Bronchial smooth muscle cell (primary cell): Measurements from ENCODE around the gene TRPM4. TPM values are rescaled to one million over a fixed set of nuclear protein-coding genes. Genes with fewer than 3 reads are reported as not detected.

Experiments used
- total RNA-seq: library from RNA; depleted of rRNA; stranded (reverse); fragments of >200 nt; gene quantifications from 2 replicates; pipeline ENCODE4 v1.2.1, GENCODE V29; 2014

The TRPM4 gene
- 16.5 and 17.5 TPM in 2 replicates for total RNA-seq

GRCh38 chr19:49157445-49158224, at the start of gene TRPM4:
Gene TRPM4, plus strand, starts transcription at chr19:49157792. Its CDS starts 75 bp downstream, at chr19:49157867.

GRCh38 chr19:49113762-49114629, 43.6 kb upstream of the TRPM4 start, which contains the start of gene LIN7B:
Gene LIN7B, plus strand, starts transcription at chr19:49114370. Its CDS starts 35 bp downstream, at chr19:49114405.

GRCh38 chr19:49118565-49119410, 38.8 kb upstream of the TRPM4 start, which contains the start of gene C19orf73:
Gene C19orf73, minus strand, starts transcription at chr19:49119143. Its CDS starts 121 bp downstream, at chr19:49119022.

GRCh38 chr19:49119411-49120324, 37.9 kb upstream of the TRPM4 start, which contains the start of gene PPFIA3:
Gene PPFIA3, plus strand, starts transcription at chr19:49119544. Its CDS starts 8,330 bp downstream, at chr19:49127874.

GRCh38 chr19:49155005-49155819, 2.4 kb upstream of the TRPM4 start, which contains the start of gene HRC:
Gene HRC, minus strand, starts transcription at chr19:49155396. Its CDS starts 159 bp downstream, at chr19:49155237.

Other genes starting within 250 kb of the TRPM4 start
- 1.6 TPM in 1 of 2 replicates, not detected in the other for gene DHDH, start 224.1 kb upstream of the TRPM4 start, total RNA-seq
- gene BAX, start 202.9 kb upstream of the TRPM4 start, total RNA-seq: 70.6 and 113 TPM in 2 replicates
- gene FTL, start 192.5 kb upstream of the TRPM4 start, total RNA-seq: 4,288 and 4,455 TPM in 2 replicates
- gene GYS1, start 164.5 kb upstream of the TRPM4 start, total RNA-seq: 20.4 and 22.7 TPM in 2 replicates
- gene RUVBL2, start 163.9 kb upstream of the TRPM4 start, total RNA-seq: 166 and 207 TPM in 2 replicates
- not detected in 2 replicates for gene LHB, start 140.7 kb upstream of the TRPM4 start, total RNA-seq
- gene CGB3, start 133.5 kb upstream of the TRPM4 start, total RNA-seq: not detected in 2 replicates
- not detected in 2 replicates for gene CGB2, start 125.9 kb upstream of the TRPM4 start, total RNA-seq
- gene CGB1, start 120.9 kb upstream of the TRPM4 start, total RNA-seq: not detected in 2 replicates
- 0.16 TPM in 1 of 2 replicates, not detected in the other for gene CGB5, start 113.9 kb upstream of the TRPM4 start, total RNA-seq
- gene CGB8, start 108.7 kb upstream of the TRPM4 start, total RNA-seq: not detected in 2 replicates
- 0.17 and 0.47 TPM in 2 replicates for gene CGB7, start 100.0 kb upstream of the TRPM4 start, total RNA-seq
- gene NTF4, start 93.0 kb upstream of the TRPM4 start, total RNA-seq: 0.16 and 0.17 TPM in 2 replicates
- not detected in 2 replicates for gene KCNA7, start 85.1 kb upstream of the TRPM4 start, total RNA-seq
- gene SNRNP70, start 72.3 kb upstream of the TRPM4 start, total RNA-seq: 128 and 142 TPM in 2 replicates
- 12.0 and 13.3 TPM in 2 replicates for gene LIN7B, start 43.4 kb upstream of the TRPM4 start, total RNA-seq
- 0.16 and 0.77 TPM in 2 replicates for gene C19orf73, start 38.6 kb upstream of the TRPM4 start, total RNA-seq
- gene PPFIA3, start 38.2 kb upstream of the TRPM4 start, total RNA-seq: 1.0 and 2.0 TPM in 2 replicates
- gene HRC, start 2.4 kb upstream of the TRPM4 start, total RNA-seq: 0.09 TPM in 1 of 2 replicates, not detected in the other
- under 0.01 and 0.09 TPM in 2 replicates for gene SLC6A16, start 167.4 kb downstream of the TRPM4 start, total RNA-seq
- gene CD37, start 177.6 kb downstream of the TRPM4 start, total RNA-seq: not detected in 2 replicates
- 17.2 and 18.5 TPM in 2 replicates for gene TEAD2, start 204.6 kb downstream of the TRPM4 start, total RNA-seq
- gene DKKL1, start 206.1 kb downstream of the TRPM4 start, total RNA-seq: 0.16 and 0.26 TPM in 2 replicates
- gene KASH5, start 230.5 kb downstream of the TRPM4 start, total RNA-seq: not detected in 2 replicates